ENCODE measurements around the gene EVA1A. TPM values are rescaled to one million over a fixed set of nuclear protein-coding genes. Genes with fewer than 3 reads are reported as not detected.

EVA1A gene
- total RNA-seq, 8 experiments from 2014 or later: 0.36 to 9.0 (median 3.8) TPM

- H3K4me3 ChIP-seq: no peak overlapping the region
- in situ Hi-C loops (cut with MboI; ENCODE audit: low pct_unique_long_range_greater_than_20kb in 2 of 9, low sequenced_read_pairs in 9 of 9, unreplicated experiment in 9 of 9): no loop called here
- ATAC-seq (replicated peaks in 6 of 8): no peak
- H3K27ac ChIP-seq: no peak overlapping the region
- H3K4me1 ChIP-seq (replicated peaks in 1 of 2): no peaks in the 10 kb centered on the region
Observed at GRCh38 chr2:75512455-75513212, 48.1 kb downstream of the EVA1A start.

- Histone ChIP-seq H3K4me3 (no peak overlapping the region), H3K27ac (no peak overlapping the region), H3K4me1 (replicated peaks in 1 of 2) (peaks cover 0 to 3% of the 10 kb centered on the region in 2 donors)
- ATAC-seq (replicated peaks in 6 of 8): no peak
- in situ Hi-C loops (cut with MboI; ENCODE audit: low pct_unique_long_range_greater_than_20kb in 2 of 9, low sequenced_read_pairs in 9 of 9, unreplicated experiment in 9 of 9): no loop called here
- 0 to 100% (median 52%) methylated on average over 1 of the region's 1 CpG; no CpG with 5 or more reads in 4 of the 10 experiments for WGBS, 10 experiments
Observed at GRCh38 chr2:75506101-75506697, 54.5 kb downstream of the EVA1A start.

- no peak overlapping the region for H3K27ac ChIP-seq
- peaks cover 7 to 9% of the 10 kb centered on the region in 2 donors for H3K4me1 ChIP-seq (replicated peaks in 1 of 2)
- in situ Hi-C loops (cut with MboI; ENCODE audit: low pct_unique_long_range_greater_than_20kb in 2 of 9, low sequenced_read_pairs in 9 of 9, unreplicated experiment in 9 of 9): no loop called here
- WGBS, 10 experiments: 0 to 100% (median 81%) methylated on average over 1 to 5 of the region's 5 CpGs; no CpG with 5 or more reads in 2 of the 10 experiments
- peak in 4 of 8 experiments; percentile 4 to 68 (median 26) for ATAC-seq (replicated peaks in 6 of 8)
- no peak overlapping the region for H3K4me3 ChIP-seq
Observed at GRCh38 chr2:75505012-75505411, 55.7 kb downstream of the EVA1A start.

DNA sequence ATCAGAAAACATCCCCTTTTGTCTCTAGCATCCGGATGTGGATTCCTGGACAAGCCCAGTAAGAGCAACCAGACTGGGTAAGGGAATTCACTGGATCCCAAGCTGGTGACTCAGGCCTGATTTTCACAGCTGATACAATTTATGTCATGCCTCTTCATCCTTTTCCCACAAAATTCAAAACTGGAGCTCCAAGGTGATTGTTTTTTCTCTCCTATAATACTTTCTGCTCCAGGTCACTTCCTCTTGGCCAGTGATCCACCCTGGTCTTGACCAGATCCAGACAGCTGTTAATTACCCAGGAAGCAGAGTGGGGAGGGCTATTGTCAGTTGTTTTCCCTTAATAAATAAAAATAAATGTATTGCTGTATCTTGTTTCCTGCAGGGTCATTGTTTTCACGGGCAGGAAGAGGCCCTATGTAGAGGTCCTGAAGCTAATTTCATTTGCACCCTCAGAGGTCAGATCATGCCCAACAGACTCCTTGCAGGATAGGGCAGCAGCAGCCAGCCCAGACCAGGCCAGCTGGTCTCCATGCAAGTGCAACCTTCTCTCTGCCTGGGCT is 57.6 kb downstream of the EVA1A start:
- 11 to 100% (median 67%) methylated on average over 1 to 2 of the region's 2 CpGs; no CpG with 5 or more reads in 1 of the 10 experiments for WGBS, 10 experiments
- in situ Hi-C loops (cut with MboI; ENCODE audit: low pct_unique_long_range_greater_than_20kb in 2 of 9, low sequenced_read_pairs in 9 of 9, unreplicated experiment in 9 of 9): no loop called here
- Histone ChIP-seq H3K27ac (no peak overlapping the region), H3K4me1 (replicated peaks in 1 of 2) (peaks cover 7 to 11% of the 10 kb centered on the region in 2 donors), H3K4me3 (no peak overlapping the region)
- peak in 2 of 8 experiments; percentile 27 for ATAC-seq (replicated peaks in 6 of 8)

DNA sequence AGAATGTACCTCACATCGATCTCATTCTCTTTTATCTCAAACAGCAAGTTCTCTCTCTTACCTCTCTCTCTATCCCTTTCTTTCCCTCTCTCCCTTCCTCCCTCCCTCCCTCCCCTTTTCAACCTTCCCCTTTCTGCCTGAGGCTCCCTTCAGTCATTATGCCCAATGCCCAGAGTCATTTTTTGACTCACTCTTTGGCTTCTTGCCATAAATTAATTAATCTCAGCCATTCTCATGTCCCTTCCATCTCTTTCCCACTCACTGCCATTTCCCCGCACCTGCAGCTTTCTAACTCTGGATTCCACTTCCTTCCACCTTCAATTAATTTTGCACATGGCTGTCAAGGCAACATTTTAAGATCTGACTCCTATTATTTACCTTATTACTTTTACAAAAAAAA is 60.1 kb downstream of the EVA1A start:
- Histone ChIP-seq H3K4me1 (replicated peaks in 1 of 2) (peaks cover 7 to 11% of the 10 kb centered on the region in 2 donors), H3K27ac (no peak overlapping the region), H3K4me3 (no peak overlapping the region)
- 57 to 100% (median 95%) methylated on average over 1 to 2 of the region's 2 CpGs for WGBS, 10 experiments
- peak in 1 of 8 experiments; percentile 45 for ATAC-seq (replicated peaks in 6 of 8)
- in situ Hi-C loops (cut with MboI; ENCODE audit: low pct_unique_long_range_greater_than_20kb in 2 of 9, low sequenced_read_pairs in 9 of 9, unreplicated experiment in 9 of 9): no loop called here

DNA sequence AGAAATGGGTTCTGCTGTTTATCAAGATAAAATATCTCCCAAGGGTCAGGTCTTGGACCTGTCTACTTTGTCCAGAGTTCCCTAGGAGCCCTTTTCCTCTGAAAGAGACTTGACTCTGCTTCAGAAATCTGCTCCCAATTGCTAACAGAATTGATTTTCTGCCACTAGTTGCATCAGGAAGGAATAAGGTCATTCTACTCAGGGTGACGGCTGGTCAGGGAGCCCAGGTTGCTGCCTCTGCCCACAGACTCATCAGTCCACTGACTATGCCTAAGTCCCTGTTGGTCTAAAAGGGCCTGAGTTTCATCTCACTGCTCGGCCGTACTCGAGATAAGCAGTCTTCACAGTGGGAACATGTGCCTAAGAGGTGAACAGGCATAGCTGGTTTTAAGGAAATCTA is 61.2 kb downstream of the EVA1A start:
- peaks cover 7 to 11% of the 10 kb centered on the region in 2 donors for H3K4me1 ChIP-seq (replicated peaks in 1 of 2)
- no peak for ATAC-seq (replicated peaks in 6 of 8)
- H3K4me3 ChIP-seq: no peak overlapping the region
- no peak overlapping the region for H3K27ac ChIP-seq
- in situ Hi-C loops (cut with MboI; ENCODE audit: low pct_unique_long_range_greater_than_20kb in 2 of 9, low sequenced_read_pairs in 9 of 9, unreplicated experiment in 9 of 9): no loop called here
- 60 to 100% (median 94%) methylated on average over 1 to 4 of the region's 4 CpGs; no CpG with 5 or more reads in 3 of the 10 experiments for WGBS, 10 experiments

GRCh38 chr2:75498907-75499306 is 61.8 kb downstream of the EVA1A start:
- peaks cover 7 to 11% of the 10 kb centered on the region in 2 donors for H3K4me1 ChIP-seq (replicated peaks in 1 of 2)
- in situ Hi-C loops (cut with MboI; ENCODE audit: low pct_unique_long_range_greater_than_20kb in 2 of 9, low sequenced_read_pairs in 9 of 9, unreplicated experiment in 9 of 9): no loop called here
- no peak overlapping the region for H3K4me3 ChIP-seq
- no peak overlapping the region for H3K27ac ChIP-seq
- no peak for ATAC-seq (replicated peaks in 6 of 8)

DNA sequence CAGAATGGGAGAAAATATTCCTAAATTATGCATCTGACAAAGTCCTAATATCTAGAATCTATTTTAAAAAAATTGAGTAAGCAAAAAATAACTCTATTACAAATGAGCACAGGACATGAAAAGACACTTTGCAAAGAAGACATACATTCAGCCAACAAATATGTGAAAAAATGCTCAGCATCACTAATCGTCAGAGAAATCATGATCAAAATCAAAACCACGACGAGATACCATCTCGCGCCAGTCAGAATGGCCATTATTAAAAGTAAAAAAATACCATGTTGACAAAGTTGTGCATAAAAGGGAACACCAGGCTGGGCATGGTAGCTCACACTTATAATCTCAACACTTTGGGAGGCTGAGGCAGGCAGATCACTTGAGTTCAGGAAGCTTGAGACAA is 63.5 kb downstream of the EVA1A start:
- H3K4me3 ChIP-seq: no peak overlapping the region
- ATAC-seq (replicated peaks in 6 of 8): no peak
- no peak overlapping the region for H3K27ac ChIP-seq
- 53 to 91% (median 76%) methylated on average over 4 to 5 of the region's 5 CpGs; no CpG with 5 or more reads in 1 of the 10 experiments for WGBS, 10 experiments
- H3K4me1 ChIP-seq (replicated peaks in 1 of 2): peaks cover 7 to 11% of the 10 kb centered on the region in 2 donors
- in situ Hi-C loops (cut with MboI; ENCODE audit: low pct_unique_long_range_greater_than_20kb in 2 of 9, low sequenced_read_pairs in 9 of 9, unreplicated experiment in 9 of 9): no loop called here

DNA sequence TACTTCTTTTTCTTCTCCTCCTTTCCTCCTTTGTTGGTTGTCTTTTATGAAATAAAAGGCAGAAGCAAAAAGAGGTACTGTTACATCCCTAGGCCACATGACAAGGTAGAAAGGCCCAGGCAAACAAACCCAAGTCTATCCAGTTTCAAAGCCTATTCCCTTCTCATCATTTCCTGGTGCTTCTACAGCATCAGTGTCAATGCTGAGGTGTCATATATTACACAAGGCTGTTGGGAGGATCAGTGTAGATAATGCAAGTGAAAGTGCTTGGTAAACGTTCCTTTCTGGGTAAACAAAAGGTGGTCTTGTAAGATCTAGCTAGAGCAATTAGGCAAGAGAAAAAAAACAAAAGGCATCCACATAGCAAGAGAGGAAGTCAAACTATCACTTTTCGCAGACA is 64.9 kb downstream of the EVA1A start:
- in situ Hi-C loops (cut with MboI; ENCODE audit: low pct_unique_long_range_greater_than_20kb in 2 of 9, low sequenced_read_pairs in 9 of 9, unreplicated experiment in 9 of 9): no loop called here
- no peak overlapping the region for H3K27ac ChIP-seq
- no peak overlapping the region for H3K4me3 ChIP-seq
- ATAC-seq (replicated peaks in 6 of 8): no peak
- peaks cover 5 to 14% of the 10 kb centered on the region in 2 donors for H3K4me1 ChIP-seq (replicated peaks in 1 of 2)
- WGBS, 10 experiments: 0 to 100% (median 72%) methylated on average over 1 to 2 of the region's 2 CpGs

- in situ Hi-C loops (cut with MboI; ENCODE audit: low pct_unique_long_range_greater_than_20kb in 2 of 9, low sequenced_read_pairs in 9 of 9, unreplicated experiment in 9 of 9): no loop called here
Observed at GRCh38 chr2:75494137-75494769, 66.5 kb downstream of the EVA1A start.

GRCh38 chr2:75493230-75493629 is 67.5 kb downstream of the EVA1A start:
- peaks cover 0 to 10% of the 10 kb centered on the region in 2 donors for H3K4me1 ChIP-seq (replicated peaks in 1 of 2)
- no peak overlapping the region for H3K4me3 ChIP-seq
- WGBS, 10 experiments: 93 to 100% (median 99%) methylated on average over 1 to 23 of the region's 25 CpGs; no CpG with 5 or more reads in 4 of the 10 experiments
- in situ Hi-C loops (cut with MboI; ENCODE audit: low pct_unique_long_range_greater_than_20kb in 2 of 9, low sequenced_read_pairs in 9 of 9, unreplicated experiment in 9 of 9): no loop called here
- H3K27ac ChIP-seq: no peak overlapping the region
- ATAC-seq (replicated peaks in 6 of 8): no peak

More at GRCh38 chr2:75494137-75494769, 66.5 kb downstream of the EVA1A start:
- no peak overlapping the region for H3K4me3 ChIP-seq
- peaks cover 3 to 10% of the 10 kb centered on the region in 2 donors for H3K4me1 ChIP-seq (replicated peaks in 1 of 2)
- 83 to 100% (median 97%) methylated on average over 1 to 6 of the region's 6 CpGs; no CpG with 5 or more reads in 3 of the 10 experiments for WGBS, 10 experiments
- H3K27ac ChIP-seq: no peak overlapping the region
- no peak for ATAC-seq (replicated peaks in 6 of 8)

DNA sequence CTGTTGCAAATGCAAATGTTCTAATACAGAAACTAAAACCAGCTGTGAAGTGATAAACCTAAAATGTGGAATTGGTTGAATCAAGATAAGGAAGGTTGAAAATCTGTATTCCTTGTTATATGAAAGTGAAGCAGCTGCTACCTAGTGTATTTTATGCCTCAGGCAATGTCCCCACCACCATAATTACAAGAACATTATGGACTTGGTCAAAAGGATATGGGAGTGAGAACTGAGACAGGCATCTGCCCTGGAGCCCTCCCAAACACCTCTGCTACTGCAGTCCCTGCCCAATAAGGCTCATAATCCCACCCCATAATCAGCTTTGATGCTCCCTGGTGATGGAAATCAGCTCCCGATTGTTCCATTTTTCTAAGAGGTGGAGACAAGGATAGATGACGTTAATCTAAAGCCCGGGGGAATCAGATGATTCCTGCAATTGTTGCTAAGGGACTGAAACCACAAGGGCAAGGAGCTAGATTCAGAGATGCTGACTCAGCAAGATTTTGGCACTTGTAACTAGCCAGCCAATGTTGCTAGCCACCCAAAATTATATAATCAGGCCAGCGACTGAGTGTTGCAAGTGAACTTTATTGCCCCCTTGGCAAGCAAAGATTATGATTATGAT is 69.5 kb downstream of the EVA1A start:
- Histone ChIP-seq H3K27ac (no peak overlapping the region), H3K4me1 (replicated peaks in 1 of 2) (peaks cover 0 to 10% of the 10 kb centered on the region in 2 donors), H3K4me3 (no peak overlapping the region)
- ATAC-seq (replicated peaks in 6 of 8): peak in 2 of 8 experiments; percentile 87 to 91
- 10 to 94% (median 67%) methylated on average over 1 to 4 of the region's 4 CpGs; no CpG with 5 or more reads in 3 of the 10 experiments for WGBS, 10 experiments
- in situ Hi-C loops (cut with MboI; ENCODE audit: low pct_unique_long_range_greater_than_20kb in 2 of 9, low sequenced_read_pairs in 9 of 9, unreplicated experiment in 9 of 9): no loop called here
